Loucy (cell line): Measurements from ENCODE around the gene LAMB4.

Experiments used
- H2AFZ ChIP-seq: fragments of 200-600 bp; sonication (generic); 2 replicates; pipeline ENCODE4 v1.6.0; 2016; ENCODE audit warnings: antibody characterized with exemption, mild to moderate bottlenecking, low read length, moderate library complexity
- H3F3A ChIP-seq: fragments of 200-600 bp; 2 replicates; pipeline ENCODE4 v1.6.0; 2016; ENCODE audit warnings: antibody characterized with exemption, low read depth, mild to moderate bottlenecking
- H3K27me3 ChIP-seq: fragments of 200-600 bp; sonication (generic); 2 replicates; pipeline ENCODE4 v1.6.1; 2014; ENCODE audit warnings: low read length, mild to moderate bottlenecking; ENCODE audit not compliant: insufficient read depth, poor library complexity, severe bottlenecking
- H3K36me3 ChIP-seq: fragments of 200-600 bp; sonication (generic); 2 replicates; pipeline ENCODE4 v1.6.1; 2016; ENCODE audit warnings: low read length; ENCODE audit not compliant: insufficient read depth
- H3K4me1 ChIP-seq: fragments of 200-600 bp; sonication (generic); 2 replicates; pipeline ENCODE4 v1.5.1; 2014; ENCODE audit warnings: low read length, mild to moderate bottlenecking; ENCODE audit not compliant: insufficient read depth, poor library complexity, severe bottlenecking
- H3K4me2 ChIP-seq: fragments of 200-600 bp; sonication (generic); 2 replicates; pipeline ENCODE4 v1.6.0; 2014; ENCODE audit warnings: antibody characterized with exemption, low read length, low read depth, mild to moderate bottlenecking; ENCODE audit not compliant: poor library complexity, severe bottlenecking
- H3K4me3 ChIP-seq: fragments of 200-600 bp; sonication (generic); 2 replicates; pipeline ENCODE4 v1.5.1; 2014; ENCODE audit warnings: low read length, mild to moderate bottlenecking, mixed read lengths; ENCODE audit not compliant: poor library complexity, severe bottlenecking
- H3K79me2 ChIP-seq: fragments of 200-600 bp; sonication (generic); 2 replicates; pipeline ENCODE4 v1.6.1; 2014; ENCODE audit warnings: low read length; ENCODE audit not compliant: insufficient read depth
- H3K9ac ChIP-seq: fragments of 200-600 bp; sonication (generic); 2 replicates; pipeline ENCODE4 v1.6.0; 2014; ENCODE audit warnings: mild to moderate bottlenecking, low read depth, low read length, moderate library complexity; ENCODE audit not compliant: poor library complexity, severe bottlenecking
- H3K9me2 ChIP-seq: fragments of 200-600 bp; sonication (generic); replicated peaks from 2 replicates; pipeline ENCODE4 v1.6.1; 2016; ENCODE audit warnings: low read depth, low read length, mixed read lengths
- H3K9me3 ChIP-seq: fragments of 200-600 bp; sonication (generic); 2 replicates; pipeline ENCODE4 v1.6.1; 2014; ENCODE audit warnings: mild to moderate bottlenecking, antibody characterized with exemption, low read length, low read depth; ENCODE audit not compliant: insufficient read depth
- H4K20me1 ChIP-seq: fragments of 200-600 bp; sonication (generic); 2 replicates; pipeline ENCODE4 v1.6.0; 2014; ENCODE audit warnings: antibody characterized with exemption, low read length, mild to moderate bottlenecking; ENCODE audit not compliant: insufficient read depth, poor library complexity, severe bottlenecking
- CTCF ChIP-seq: fragments of 200-600 bp; sonication (generic); conservative IDR thresholded peaks from 2 replicates; pipeline ENCODE4 v1.5.1; 2014; ENCODE audit warnings: mild to moderate bottlenecking, antibody characterized with exemption, low read length
- EZH2phosphoT487 ChIP-seq: fragments of 200-600 bp; IDR thresholded peaks from 2 replicates; pipeline ENCODE4 v1.6.1; 2018; ENCODE audit warnings: antibody characterized with exemption, mild to moderate bottlenecking, moderate library complexity, borderline replicate concordance

LAMB4 gene

GRCh38 chr7:108164946-108165345, 34.8 kb upstream of the LAMB4 start:
- Histone ChIP-seq H3K4me2 (no peak overlapping the region), H3K4me1 (no peaks in the 10 kb centered on the region), H3K79me2 (no peaks in the 10 kb centered on the region), H3F3A (no peaks in the 10 kb centered on the region), H3K9me2 (no peaks in the 10 kb centered on the region), H3K9ac (no peak overlapping the region), H4K20me1 (no peaks in the 10 kb centered on the region), H3K9me3 (no peaks in the 10 kb centered on the region), H3K36me3 (no peaks in the 10 kb centered on the region), H3K4me3 (no peak overlapping the region), H2AFZ (no peak overlapping the region), H3K27me3 (no peaks in the 10 kb centered on the region)
- TF ChIP-seq CTCF (no peak; the same call in 1 of the 2 replicates), EZH2phosphoT487 (no peak)

GRCh38 chr7:108164342-108164741, 34.2 kb upstream of the LAMB4 start:
- H3K9me3 ChIP-seq = no peaks in the 10 kb centered on the region
- H4K20me1 ChIP-seq = no peaks in the 10 kb centered on the region
- no peaks in the 10 kb centered on the region for H3K4me1 ChIP-seq
- no peak overlapping the region for H3K9ac ChIP-seq
- H3K27me3 ChIP-seq = no peaks in the 10 kb centered on the region
- no peaks in the 10 kb centered on the region for H3K9me2 ChIP-seq
- H3K4me3 ChIP-seq = no peak overlapping the region
- H3K4me2 ChIP-seq = no peak overlapping the region
- no peaks in the 10 kb centered on the region for H3K36me3 ChIP-seq
- no peaks in the 10 kb centered on the region for H3F3A ChIP-seq
- no peaks in the 10 kb centered on the region for H3K79me2 ChIP-seq
- H2AFZ ChIP-seq = no peak overlapping the region
- TF ChIP-seq CTCF = no peak
- no peak for TF ChIP-seq EZH2phosphoT487

- Histone ChIP-seq H3K79me2 (no peaks in the 10 kb centered on the region), H3K27me3 (no peaks in the 10 kb centered on the region), H3K4me2 (no peak overlapping the region), H3K4me1 (no peaks in the 10 kb centered on the region), H3K9me2 (no peaks in the 10 kb centered on the region), H3K9ac (no peak overlapping the region), H3K4me3 (no peak overlapping the region), H4K20me1 (no peaks in the 10 kb centered on the region), H3K9me3 (no peaks in the 10 kb centered on the region), H2AFZ (no peak overlapping the region), H3F3A (no peaks in the 10 kb centered on the region), H3K36me3 (no peaks in the 10 kb centered on the region)
- TF ChIP-seq CTCF (no peak), EZH2phosphoT487 (no peak)
Measured at GRCh38 chr7:108158776-108159175, 28.6 kb upstream of the LAMB4 start.
